ENCODE measurements around the gene IMMP2L.

IMMP2L gene

GRCh38 chr7:111172564-111173257 is 389.6 kb downstream of the IMMP2L start:
- Histone ChIP-seq H3K9me3 (ENCODE audit: insufficient read depth, low read length, severe bottlenecking) (no peaks in the 10 kb centered on the region), H3K9ac (ENCODE audit: low read depth, low read length) (no peak overlapping the region), H3K27ac (ENCODE audit: low read length) (no peak overlapping the region), H3K27me3 (ENCODE audit: insufficient read depth, low read length, poor library complexity) (no peaks in the 10 kb centered on the region), H2AFZ (ENCODE audit: low read depth, low read length) (no peak overlapping the region), H3K36me3 (ENCODE audit: insufficient read depth, low read length) (no peaks in the 10 kb centered on the region), H3K4me3 (ENCODE audit: low read depth in 1 of 2, low read length in 2 of 2) (no peak overlapping the region), H3K4me2 (ENCODE audit: insufficient read depth, low read length) (no peak overlapping the region), H3K79me2 (ENCODE audit: insufficient read depth, low read length) (no peaks in the 10 kb centered on the region), H3K4me1 (ENCODE audit: insufficient read depth, low read length) (no peaks in the 10 kb centered on the region), H4K20me1 (ENCODE audit: insufficient read depth, low read length) (no peaks in the 10 kb centered on the region)
- no peak for TF ChIP-seq CTCF (IDR thresholded peaks at IDR 0.05; ENCODE audit: borderline replicate concordance, extremely low read depth, low read length, poor library complexity, severe bottlenecking)
- no peak for TF ChIP-seq EZH2 (IDR thresholded peaks at IDR 0.05; ENCODE audit: borderline replicate concordance, low read depth, low read length, severe bottlenecking)
- ATAC-seq (ENCODE audit: insufficient read depth, low read depth) (no peak), DNase-seq (no peak)

GRCh38 chr7:111168182-111168581 is 394.1 kb downstream of the IMMP2L start:
- Histone ChIP-seq H3K4me3 (ENCODE audit: low read depth in 1 of 2, low read length in 2 of 2) (no peak overlapping the region), H3K4me1 (ENCODE audit: insufficient read depth, low read length) (no peaks in the 10 kb centered on the region), H3K36me3 (ENCODE audit: insufficient read depth, low read length) (no peaks in the 10 kb centered on the region), H4K20me1 (ENCODE audit: insufficient read depth, low read length) (no peaks in the 10 kb centered on the region), H3K9me3 (ENCODE audit: insufficient read depth, low read length, severe bottlenecking) (no peaks in the 10 kb centered on the region), H3K27ac (ENCODE audit: low read length) (no peak overlapping the region), H3K4me2 (ENCODE audit: insufficient read depth, low read length) (no peak overlapping the region), H2AFZ (ENCODE audit: low read depth, low read length) (no peak overlapping the region), H3K27me3 (ENCODE audit: insufficient read depth, low read length, poor library complexity) (no peaks in the 10 kb centered on the region), H3K79me2 (ENCODE audit: insufficient read depth, low read length) (no peaks in the 10 kb centered on the region), H3K9ac (ENCODE audit: low read depth, low read length) (no peak overlapping the region)
- ATAC-seq (ENCODE audit: insufficient read depth, low read depth) (no peak), DNase-seq (no peak)
- TF ChIP-seq CTCF (IDR thresholded peaks at IDR 0.05; ENCODE audit: borderline replicate concordance, extremely low read depth, low read length, poor library complexity, severe bottlenecking) (no peak), EZH2 (IDR thresholded peaks at IDR 0.05; ENCODE audit: borderline replicate concordance, low read depth, low read length, severe bottlenecking) (no peak)

GRCh38 chr7:111164442-111164841 is 397.9 kb downstream of the IMMP2L start:
- H3K9me3 ChIP-seq (ENCODE audit: insufficient read depth, low read length, severe bottlenecking) = no peaks in the 10 kb centered on the region
- no peaks in the 10 kb centered on the region for H4K20me1 ChIP-seq (ENCODE audit: insufficient read depth, low read length)
- no peaks in the 10 kb centered on the region for H3K27me3 ChIP-seq (ENCODE audit: insufficient read depth, low read length, poor library complexity)
- H3K36me3 ChIP-seq (ENCODE audit: insufficient read depth, low read length) = no peaks in the 10 kb centered on the region
- H3K4me2 ChIP-seq (ENCODE audit: insufficient read depth, low read length) = no peak overlapping the region
- H3K4me3 ChIP-seq (ENCODE audit: low read depth in 1 of 2, low read length in 2 of 2) = no peak overlapping the region
- no peak overlapping the region for H2AFZ ChIP-seq (ENCODE audit: low read depth, low read length)
- H3K79me2 ChIP-seq (ENCODE audit: insufficient read depth, low read length) = no peaks in the 10 kb centered on the region
- TF ChIP-seq EZH2 (IDR thresholded peaks at IDR 0.05; ENCODE audit: borderline replicate concordance, low read depth, low read length, severe bottlenecking) (no peak), CTCF (IDR thresholded peaks at IDR 0.05; ENCODE audit: borderline replicate concordance, extremely low read depth, low read length, poor library complexity, severe bottlenecking) (no peak)
- H3K9ac ChIP-seq (ENCODE audit: low read depth, low read length) = no peak overlapping the region
- no peak overlapping the region for H3K27ac ChIP-seq (ENCODE audit: low read length)
- ATAC-seq (ENCODE audit: insufficient read depth, low read depth) (no peak), DNase-seq (no peak)
- H3K4me1 ChIP-seq (ENCODE audit: insufficient read depth, low read length) = no peaks in the 10 kb centered on the region
